22Rv1 (cell line): Measurements from ENCODE around the gene MCTS1.
"Not testable (repeated sequence)": the region's sequence is repeated elsewhere in the genome, so short reads cannot be mapped to it uniquely, and the experiment has no call there.

Source experiments
- CTCF ChIP-seq: fragments of 450-650 bp; IDR thresholded peaks from 2 replicates; pipeline ENCODE4 v1.5.1; 2017; ENCODE audit warnings: mild to moderate bottlenecking
- ZFX ChIP-seq: fragments of 450-650 bp; IDR thresholded peaks from 2 replicates; pipeline ENCODE4 v1.6.1; 2017; ENCODE audit warnings: antibody characterized with exemption, borderline replicate concordance

- not testable (repeated sequence) for TF ChIP-seq CTCF, ZFX
Observed at GRCh38 chrX:120573806-120574205, 30.1 kb upstream of the MCTS1 start.
